Fibroblast of mammary gland (primary cell): Measurements from ENCODE around the gene WSCD2.

ENCODE experiments used
- DNase-seq: peaks from one replicate; pipeline ENCODE4 v3.0.0-alpha.2; 2010; ENCODE audit warnings: low read depth
- H3K4me3 ChIP-seq: 2 replicates; pipeline ENCODE4 v1.5.1; 2011; ENCODE audit warnings: low read depth, mild to moderate bottlenecking, low read length, moderate library complexity; ENCODE audit not compliant: control insufficient read depth
- CTCF ChIP-seq: conservative IDR thresholded peaks from 2 replicates; pipeline ENCODE4 v1.5.1; 2011; ENCODE audit warnings: low read depth, low read length, inconsistent platforms; ENCODE audit not compliant: control insufficient read depth, insufficient read depth

WSCD2 gene

DNA sequence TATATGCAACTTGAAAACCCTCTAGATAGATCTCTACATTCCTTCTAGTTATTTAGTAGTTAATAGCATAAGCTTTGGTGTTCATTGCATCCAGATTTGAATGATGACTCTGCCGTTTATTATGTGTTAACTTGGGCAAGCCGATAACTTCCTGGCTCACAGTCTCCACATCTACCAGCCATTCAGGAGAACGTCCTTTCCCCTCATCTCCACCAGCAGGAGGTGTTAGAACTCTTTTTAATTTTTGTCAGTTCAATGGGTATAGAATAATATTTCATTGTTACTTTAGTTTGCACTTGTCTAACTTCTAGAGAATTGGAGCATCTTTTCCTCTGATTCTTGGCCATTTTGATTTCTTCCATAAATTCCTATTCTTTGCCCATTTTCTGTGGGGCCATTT lies 30.0 kb upstream of the WSCD2 start:
- H3K4me3 ChIP-seq = no peak overlapping the region
- TF ChIP-seq CTCF = no peak
- no peak for DNase-seq

DNA sequence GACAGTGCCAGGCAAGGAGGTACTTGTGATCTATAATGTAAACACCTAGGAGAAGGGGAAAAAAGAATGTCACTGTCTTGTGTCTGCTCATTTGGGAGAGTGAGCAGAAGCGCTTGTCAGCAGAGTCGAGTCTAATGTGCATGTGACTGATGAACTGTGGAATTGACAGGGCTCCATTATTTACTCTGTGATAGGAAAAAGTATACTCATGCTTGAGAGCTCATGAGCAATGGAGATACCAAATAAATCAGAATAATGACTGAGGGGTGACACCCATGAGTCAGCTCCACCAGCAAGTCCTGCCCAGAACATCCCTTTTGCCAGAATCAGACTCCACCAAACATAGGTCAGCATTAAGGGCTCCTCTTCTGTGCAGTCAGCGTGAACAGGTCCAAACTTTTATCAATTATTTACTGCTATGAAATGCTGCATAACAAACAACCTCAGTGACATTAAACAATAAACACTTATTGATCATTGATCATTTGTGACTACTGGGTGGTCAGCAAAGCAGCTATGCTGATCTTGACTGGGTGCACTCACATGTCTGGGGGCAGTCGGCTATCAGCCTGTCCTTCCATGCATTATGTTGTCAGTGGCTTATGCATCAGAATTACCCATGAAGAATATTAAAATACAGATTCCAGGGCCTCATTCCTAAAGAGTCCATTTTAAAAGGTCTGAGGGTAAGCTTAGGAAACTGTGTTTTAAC lies 29.2 kb upstream of the WSCD2 start:
- TF ChIP-seq CTCF = no peak
- H3K4me3 ChIP-seq = no peak overlapping the region
- no peak for DNase-seq

DNA sequence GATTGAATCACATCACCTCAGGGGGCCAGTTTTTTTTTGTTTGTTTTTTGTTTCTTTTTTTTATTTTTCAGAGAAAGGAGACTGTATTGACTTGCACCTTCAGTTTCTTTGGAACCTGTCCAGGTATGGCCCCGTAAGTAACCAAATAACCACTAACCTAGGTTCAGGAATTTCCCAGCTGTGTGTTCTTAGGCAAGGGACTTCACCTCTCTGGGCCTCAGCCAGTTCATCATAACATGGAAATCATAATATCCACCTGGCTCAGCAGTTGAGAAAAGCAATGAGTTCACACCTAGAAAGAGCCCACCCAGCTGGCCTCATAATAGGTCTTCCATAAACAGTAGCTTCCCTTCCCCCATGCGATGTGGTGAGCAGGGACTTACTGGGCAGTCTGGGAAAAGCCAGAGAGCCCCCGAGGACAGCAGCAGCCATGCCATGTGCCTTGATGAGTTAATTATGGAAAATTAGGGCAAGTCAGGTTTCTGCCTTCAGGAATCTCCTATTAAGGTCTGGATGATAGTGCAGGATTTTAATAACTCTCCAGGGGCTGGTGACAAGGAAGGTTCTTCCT lies 27.4 kb upstream of the WSCD2 start:
- no peak for DNase-seq
- no peak overlapping the region for H3K4me3 ChIP-seq
- TF ChIP-seq CTCF = no peak

GRCh38 chr12:108102363-108102762 lies 26.7 kb upstream of the WSCD2 start:
- no peak overlapping the region for H3K4me3 ChIP-seq
- DNase-seq = no peak

GRCh38 chr12:108103087-108103486 lies 26.0 kb upstream of the WSCD2 start:
- no peak overlapping the region for H3K4me3 ChIP-seq
- no peak for TF ChIP-seq CTCF
- no peak for DNase-seq

More at GRCh38 chr12:108102363-108102762, 26.7 kb upstream of the WSCD2 start:
- no peak for TF ChIP-seq CTCF

- H3K4me3 ChIP-seq = no peak overlapping the region
- no peak for DNase-seq
- TF ChIP-seq CTCF = no peak
These were observed 25.6 kb upstream of the WSCD2 start for GRCh38 chr12:108103517-108103916.

- no peak for DNase-seq
- H3K4me3 ChIP-seq = no peak overlapping the region
- TF ChIP-seq CTCF = no peak
These were observed 24.4 kb upstream of the WSCD2 start for GRCh38 chr12:108104657-108105056.
